Coronary artery (tissue), 2 donors: ENCODE data around the gene SERPINB6.
"Not testable (repeated sequence)": the region's sequence is repeated elsewhere in the genome, so short reads cannot be mapped to it uniquely, and the experiment has no call there.

ENCODE experiments used
- DNase-seq: peaks from one replicate; pipeline ENCODE4 v3.0.0-alpha.2; 2017; ENCODE audit warnings: low spot score
- H3K27ac ChIP-seq, 2 donors: fragments of 200-600 bp; sonication (generic); one replicate each; pipeline ENCODE4 v1.5.1; 2016 to 2019
- H3K4me3 ChIP-seq: fragments of 200-600 bp; sonication (generic); 2 replicates; pipeline ENCODE4 v1.5.1; 2016; ENCODE audit warnings: mild to moderate bottlenecking, moderate library complexity
- CTCF ChIP-seq: fragments of 200-600 bp; sonication (generic); IDR thresholded peaks from one replicate; pipeline ENCODE4 v1.5.1; 2019; ENCODE audit warnings: antibody characterized with exemption

Gene SERPINB6

GRCh38 chr6:2976571-2977085 is 5.3 kb upstream of the SERPINB6 start:
- H3K4me3 ChIP-seq: no peak overlapping the region
- H3K27ac ChIP-seq: no peak overlapping the region
- DNase-seq: no peak
- TF ChIP-seq CTCF: no peak

- DNase-seq: no peak
- Histone ChIP-seq H3K4me3 (no peak overlapping the region), H3K27ac (no peak overlapping the region)
- TF ChIP-seq CTCF: no peak
Observed at GRCh38 chr6:2976060-2976459, 4.7 kb upstream of the SERPINB6 start.

GRCh38 chr6:2973676-2974075 is 2.3 kb upstream of the SERPINB6 start:
- DNase-seq: no peak
- H3K27ac ChIP-seq: no peak overlapping the region
- no peak overlapping the region for H3K4me3 ChIP-seq
- no peak for TF ChIP-seq CTCF

- H3K4me3 ChIP-seq, DNase-seq: not testable (repeated sequence)
- peak overlapping the region in 1 of 2 donors; percentile 34 for H3K27ac ChIP-seq
Observed at GRCh38 chr6:2973180-2973579, 1.8 kb upstream of the SERPINB6 start.

- peak overlapping the region in 1 of 2 donors; percentile 34 for H3K27ac ChIP-seq
- not testable (repeated sequence) for DNase-seq
Observed at GRCh38 chr6:2972685-2973084, 1.3 kb upstream of the SERPINB6 start.

GRCh38 chr6:2972219-2972487 is 786 bp upstream of the SERPINB6 start:
- DNase-seq: not testable (repeated sequence)
- peak overlapping the region; percentile 99 for H3K27ac ChIP-seq
- H3K4me3 ChIP-seq: peak overlapping the region; percentile 85

More at GRCh38 chr6:2972685-2973084, 1.3 kb upstream of the SERPINB6 start:
- H3K4me3 ChIP-seq: not testable (repeated sequence)

- peak overlapping the region; percentile 99 for H3K27ac ChIP-seq
- DNase-seq: peak; percentile 87
Observed at GRCh38 chr6:2970753-2971419, 481 bp downstream of the SERPINB6 start.

GRCh38 chr6:2970034-2970685 is 1.2 kb downstream of the SERPINB6 start:
- DNase-seq: no peak
- H3K27ac ChIP-seq: peak overlapping the region; percentile 99
- TF ChIP-seq CTCF: no peak
- peak overlapping the region; percentile 85 for H3K4me3 ChIP-seq

More at GRCh38 chr6:2970753-2971419, 481 bp downstream of the SERPINB6 start:
- TF ChIP-seq CTCF: no peak
- H3K4me3 ChIP-seq: peak overlapping the region; percentile 85
